BLaER1 treated with 17β-estradiol and CSF1 and Interleukin-3, amounts not matched to agents 10 nM and 100 nM (cell line): ENCODE results near the gene P2RY6.
A peak's percentile ranks its signal among the peaks of the same experiment; 100 is the strongest.

Source experiments
- H3K27ac ChIP-seq, 11 experiments: shearing (Covaris generic); formaldehyde crosslinking; 2 replicates each; pipeline ENCODE4 v1.8.1; 2022
- H3K27me3 ChIP-seq, 11 experiments: shearing (Covaris generic); formaldehyde crosslinking; 2 replicates each; pipeline ENCODE4 v1.8.1; 2022
- H3K36me3 ChIP-seq, 11 experiments: shearing (Covaris generic); formaldehyde crosslinking; 2 replicates each; pipeline ENCODE4 v1.8.1; 2022
- H3K4me1 ChIP-seq, 10 experiments: shearing (Covaris generic); formaldehyde crosslinking; 2 replicates each; pipeline ENCODE4 v1.8.1; 2022
- H3K4me2 ChIP-seq, 11 experiments: shearing (Covaris generic); formaldehyde crosslinking; 2 replicates each; pipeline ENCODE4 v1.8.1; 2022
- H3K4me3 ChIP-seq, 10 experiments: shearing (Covaris generic); formaldehyde crosslinking; 2 replicates each; pipeline ENCODE4 v1.8.1; 2022
- H3K9ac ChIP-seq, 11 experiments: shearing (Covaris generic); formaldehyde crosslinking; 2 replicates each; pipeline ENCODE4 v1.8.1; 2022
- H3K9me3 ChIP-seq, 11 experiments: shearing (Covaris generic); formaldehyde crosslinking; replicated peaks in 1 of 11; 2 replicates each; pipeline ENCODE4 v1.8.1; 2022
- H4K20me1 ChIP-seq, 11 experiments: shearing (Covaris generic); formaldehyde crosslinking; 2 replicates each; pipeline ENCODE4 v1.8.1; 2022
- Cebpa-rat ChIP-seq, 11 experiments: shearing (Covaris generic); IDR thresholded peaks; 2 replicates each; pipeline ENCODE4 v1.8.1; 2022

Gene P2RY6

DNA sequence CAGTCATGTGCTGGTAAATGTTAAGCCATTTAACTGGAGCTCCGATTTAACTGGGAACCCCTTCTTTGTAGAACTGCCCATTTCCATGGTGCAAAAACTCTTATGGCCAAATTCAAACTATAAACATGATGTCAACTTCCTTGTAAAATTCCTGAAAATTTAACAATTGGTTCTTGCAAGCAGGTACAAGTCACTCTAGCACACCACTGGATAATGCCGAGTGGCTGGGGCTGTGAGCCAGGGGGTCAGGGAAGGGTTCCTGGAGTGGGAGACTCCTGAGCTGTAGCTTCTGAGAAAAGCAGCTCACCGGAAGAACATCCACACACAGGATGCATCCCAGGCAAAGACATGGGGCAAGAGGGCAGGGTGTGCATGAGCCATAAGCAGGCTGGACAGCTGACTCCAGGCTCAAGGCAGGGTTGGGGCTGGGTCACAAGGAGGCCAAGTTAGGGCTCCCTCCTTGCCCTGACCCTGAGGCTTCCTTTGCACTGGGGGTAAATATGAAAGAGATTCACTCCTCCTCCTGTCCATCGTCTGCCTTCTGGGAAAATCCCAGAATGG, 35.9 kb upstream of the P2RY6 start:
- Histone ChIP-seq H3K9ac (no peak overlapping the region), H3K4me2 (no peak overlapping the region), H3K27ac (peak overlapping the region in 1 of 11 experiments; percentile 39; a peak in 1 of 22 replicates), H4K20me1 (no peaks in the 10 kb centered on the region), H3K36me3 (no peaks in the 10 kb centered on the region), H3K9me3 (no peaks in the 10 kb centered on the region), H3K4me1 (peaks cover 0 to 19% (median 13%) of the 10 kb centered on the region in 10 experiments; a peak in 15 of 20 replicates), H3K4me3 (no peak overlapping the region), H3K27me3 (no peaks in the 10 kb centered on the region)
- TF ChIP-seq Cebpa-rat (IDR thresholded peaks at IDR 0.05): no peak

DNA sequence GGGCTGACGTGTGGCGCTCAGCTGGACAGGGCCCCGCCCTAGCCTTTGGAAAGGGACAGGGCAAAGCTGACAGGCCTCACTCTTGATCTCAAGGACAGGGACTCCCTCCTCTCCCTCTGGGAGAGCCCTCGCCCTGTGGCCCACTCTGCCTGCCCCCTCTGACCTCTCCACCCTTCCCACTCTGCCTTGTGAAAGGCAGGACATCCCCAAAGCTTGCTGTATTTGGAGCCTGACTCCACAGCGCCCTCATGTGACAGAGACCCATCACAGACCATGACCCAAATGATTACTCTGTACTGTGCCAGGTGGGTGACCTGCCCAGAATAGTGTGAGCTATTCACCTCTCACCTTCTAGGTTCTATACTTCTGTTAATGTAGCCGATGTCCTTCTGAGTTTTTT, 35.3 kb upstream of the P2RY6 start:
- Histone ChIP-seq H3K27me3 (no peaks in the 10 kb centered on the region), H4K20me1 (no peaks in the 10 kb centered on the region), H3K9me3 (no peaks in the 10 kb centered on the region), H3K4me3 (no peak overlapping the region), H3K36me3 (no peaks in the 10 kb centered on the region), H3K4me2 (no peak overlapping the region), H3K27ac (peak overlapping the region in 1 of 11 experiments; percentile 39; a peak in 1 of 22 replicates), H3K4me1 (peaks cover 0 to 19% (median 13%) of the 10 kb centered on the region in 10 experiments; a peak in 15 of 20 replicates), H3K9ac (no peak overlapping the region)
- no peak for TF ChIP-seq Cebpa-rat (IDR thresholded peaks at IDR 0.05)

DNA sequence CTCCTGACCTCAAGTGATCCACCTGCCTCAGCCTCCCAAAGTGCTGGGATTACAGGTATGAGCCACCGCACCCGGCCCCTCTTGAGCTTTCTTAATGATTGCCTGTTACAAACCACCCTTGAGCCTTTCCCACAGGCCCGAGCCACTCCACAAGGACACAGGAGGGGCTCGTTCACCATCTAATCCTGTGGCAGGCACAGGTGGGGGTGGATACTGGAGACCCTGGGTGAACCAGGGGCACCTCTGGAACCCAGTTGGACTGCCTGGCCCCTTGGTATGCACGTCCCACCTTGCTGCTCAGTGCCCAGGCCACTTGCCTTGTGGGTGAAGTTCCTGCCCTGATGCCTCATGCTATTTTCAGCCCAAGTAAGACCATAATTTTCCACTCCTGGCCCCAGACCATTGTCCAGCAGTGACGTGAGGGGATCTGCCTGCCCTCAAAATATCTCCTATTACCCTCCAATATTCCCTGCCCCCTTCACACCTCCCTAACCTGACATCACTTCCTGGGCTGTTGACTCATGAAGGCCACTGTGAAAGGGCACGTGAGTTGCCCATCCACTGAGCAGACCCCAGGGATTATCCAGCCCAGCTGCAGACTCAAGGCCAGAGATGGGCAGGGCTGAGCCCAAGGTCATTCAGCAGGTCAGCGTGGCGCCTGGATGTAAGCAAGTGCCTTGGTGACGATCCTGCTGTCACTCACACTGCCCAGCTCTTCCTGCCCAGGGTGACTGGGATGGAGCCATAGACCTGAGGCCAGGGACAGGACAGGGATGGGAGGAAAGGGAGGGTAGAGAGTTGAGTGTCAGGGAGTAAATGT, 34.5 kb upstream of the P2RY6 start:
- no peaks in the 10 kb centered on the region for H3K27me3 ChIP-seq
- H3K4me1 ChIP-seq: peaks cover 7 to 27% (median 20%) of the 10 kb centered on the region in 10 experiments; a peak in 19 of 20 replicates
- H3K4me3 ChIP-seq: no peak overlapping the region
- H3K4me2 ChIP-seq: peak overlapping the region in 6 of 11 experiments; percentile 1 to 25 (median 14); a peak in 3 of 22 replicates
- H3K9me3 ChIP-seq: no peaks in the 10 kb centered on the region
- no peak overlapping the region for H3K27ac ChIP-seq
- H3K9ac ChIP-seq: peak overlapping the region in 2 of 11 experiments; percentile 17 to 21; a peak in 1 of 22 replicates
- TF ChIP-seq Cebpa-rat (IDR thresholded peaks at IDR 0.05): no peak
- no peaks in the 10 kb centered on the region for H4K20me1 ChIP-seq
- no peaks in the 10 kb centered on the region for H3K36me3 ChIP-seq

DNA sequence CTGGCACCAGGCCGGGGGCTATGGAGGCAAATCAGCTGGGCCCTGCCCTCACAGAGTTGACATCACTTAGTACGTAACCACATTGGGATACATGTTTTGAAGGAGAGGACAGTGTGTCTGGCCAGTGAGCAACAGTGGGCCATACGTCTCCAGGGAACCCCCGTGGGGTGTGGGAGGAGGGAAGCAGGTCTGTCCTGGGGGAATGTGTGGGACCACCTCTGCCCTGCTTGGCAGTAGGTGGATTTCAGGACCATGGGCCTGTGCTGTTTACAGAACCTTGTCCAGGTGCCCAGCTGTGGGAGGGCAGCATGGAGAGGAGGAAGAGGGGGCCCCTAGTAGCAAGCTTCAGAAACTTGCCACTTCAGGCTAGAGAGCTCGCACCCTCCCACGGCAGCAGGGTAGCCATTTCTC, 33.0 kb upstream of the P2RY6 start:
- no peaks in the 10 kb centered on the region for H3K27me3 ChIP-seq
- H3K4me2 ChIP-seq: no peak overlapping the region
- no peaks in the 10 kb centered on the region for H3K9me3 ChIP-seq
- peak overlapping the region in 1 of 11 experiments; percentile 16; a peak in 1 of 22 replicates for H3K9ac ChIP-seq
- H3K4me1 ChIP-seq: peaks cover 10 to 31% (median 23%) of the 10 kb centered on the region in 10 experiments; a peak in 19 of 20 replicates
- TF ChIP-seq Cebpa-rat (IDR thresholded peaks at IDR 0.05): no peak
- H3K36me3 ChIP-seq: no peaks in the 10 kb centered on the region
- H3K27ac ChIP-seq: no peak overlapping the region
- no peaks in the 10 kb centered on the region for H4K20me1 ChIP-seq
- H3K4me3 ChIP-seq: no peak overlapping the region

DNA sequence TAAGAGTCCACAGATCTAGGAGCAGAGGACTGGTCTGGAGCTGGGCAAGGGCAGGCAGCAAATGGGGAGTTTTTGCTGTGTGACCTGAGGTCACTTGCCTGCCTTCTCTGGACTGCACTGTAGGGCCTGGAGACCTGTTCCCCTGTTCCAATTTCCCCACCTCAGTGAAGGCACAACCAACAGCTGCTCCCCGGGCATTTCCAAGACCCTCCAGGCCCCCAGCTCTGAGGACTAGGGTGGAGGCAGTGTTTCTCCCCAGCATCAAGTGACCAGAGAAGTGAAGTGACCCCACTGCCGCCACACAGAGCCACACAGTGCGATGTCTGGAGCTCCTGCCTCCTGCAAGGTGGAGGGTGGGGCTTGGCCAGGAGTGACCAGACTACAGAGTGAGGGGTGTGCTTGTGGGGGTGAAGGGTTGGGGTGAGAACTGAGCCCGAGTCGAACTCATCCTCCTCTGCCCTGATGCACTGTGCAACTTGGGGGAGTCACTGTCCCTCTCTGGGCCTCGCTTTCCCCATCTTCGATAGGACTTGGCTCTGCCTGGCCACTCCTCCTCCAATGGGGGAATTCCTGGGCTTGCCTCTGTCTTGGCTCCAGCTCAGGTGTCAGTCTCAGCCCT, 32.5 kb upstream of the P2RY6 start:
- Histone ChIP-seq H3K4me3 (no peak overlapping the region), H3K9ac (peak overlapping the region in 1 of 11 experiments; percentile 16; a peak in 1 of 22 replicates), H3K9me3 (no peaks in the 10 kb centered on the region), H3K36me3 (no peaks in the 10 kb centered on the region), H4K20me1 (no peaks in the 10 kb centered on the region), H3K4me2 (peak overlapping the region in 3 of 11 experiments; percentile 3 to 10 (median 9); a peak in 4 of 22 replicates), H3K27ac (no peak overlapping the region), H3K27me3 (no peaks in the 10 kb centered on the region), H3K4me1 (peaks cover 10 to 31% (median 23%) of the 10 kb centered on the region in 10 experiments; a peak in 19 of 20 replicates)
- no peak for TF ChIP-seq Cebpa-rat (IDR thresholded peaks at IDR 0.05)

DNA sequence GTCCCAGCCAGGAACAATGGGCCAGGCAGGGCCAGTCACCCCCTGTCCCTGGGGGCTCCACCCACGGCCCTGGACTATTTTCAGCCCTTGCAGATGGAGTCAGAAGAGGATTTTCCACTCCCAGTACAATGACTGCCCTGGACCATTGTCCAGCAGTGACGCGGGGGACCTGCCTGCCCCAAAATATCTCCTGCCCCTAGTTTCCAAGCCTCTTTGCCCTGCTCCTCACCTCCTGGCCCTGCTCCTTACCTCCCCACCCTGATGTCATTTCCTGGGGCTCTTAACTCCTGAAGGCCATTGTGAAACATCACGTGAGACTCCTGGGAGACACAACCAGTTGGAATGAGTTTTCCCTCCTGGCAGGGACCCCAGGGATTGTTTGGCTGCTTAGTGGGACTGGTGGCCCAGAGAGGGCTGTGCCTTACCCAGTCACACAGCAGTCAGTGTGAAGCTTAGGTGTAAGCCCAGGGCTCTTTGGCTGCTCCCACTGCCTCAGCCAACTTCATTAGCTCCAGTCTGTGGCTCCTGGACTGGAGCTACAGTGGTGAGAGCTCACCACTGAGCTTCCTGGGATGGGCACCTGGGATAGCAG, 31.9 kb upstream of the P2RY6 start:
- no peak overlapping the region for H3K4me3 ChIP-seq
- H3K9ac ChIP-seq: no peak overlapping the region
- no peaks in the 10 kb centered on the region for H4K20me1 ChIP-seq
- H3K27ac ChIP-seq: 0 out of 22 replicates have a peak overlapping the region, but pooled peaks of 1 of the 11 experiments have one; percentile 13
- peaks cover 10 to 31% (median 23%) of the 10 kb centered on the region in 10 experiments; a peak in 19 of 20 replicates for H3K4me1 ChIP-seq
- no peaks in the 10 kb centered on the region for H3K36me3 ChIP-seq
- H3K9me3 ChIP-seq: no peaks in the 10 kb centered on the region
- H3K4me2 ChIP-seq: peak overlapping the region in 4 of 11 experiments; percentile 3 to 10 (median 6); a peak in 4 of 22 replicates
- H3K27me3 ChIP-seq: no peaks in the 10 kb centered on the region
- TF ChIP-seq Cebpa-rat (IDR thresholded peaks at IDR 0.05): no peak

DNA sequence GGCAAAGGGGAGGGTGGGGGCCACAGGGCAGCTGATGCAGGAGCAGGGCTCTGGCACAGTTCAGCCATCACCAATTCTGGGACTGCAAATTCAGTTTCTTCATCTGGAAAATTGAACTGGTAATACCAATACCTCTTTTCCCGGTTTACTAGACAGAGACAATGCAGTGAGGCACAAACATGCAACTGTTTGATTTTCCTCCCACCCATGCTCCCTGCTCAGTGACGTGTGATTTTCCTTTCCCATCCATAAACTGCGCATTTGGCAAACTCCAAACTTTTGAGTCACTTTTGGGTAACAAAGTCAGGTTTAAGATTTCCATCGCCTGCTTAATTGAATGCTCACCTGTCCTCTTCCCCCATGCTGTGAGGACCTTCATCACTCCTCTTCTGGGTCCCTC, 30.8 kb upstream of the P2RY6 start:
- Histone ChIP-seq H3K36me3 (no peaks in the 10 kb centered on the region), H3K9me3 (no peaks in the 10 kb centered on the region), H3K27ac (no peak overlapping the region), H4K20me1 (no peaks in the 10 kb centered on the region), H3K4me1 (peaks cover 10 to 35% (median 23%) of the 10 kb centered on the region in 10 experiments; a peak in 19 of 20 replicates), H3K4me2 (no peak overlapping the region), H3K27me3 (no peaks in the 10 kb centered on the region), H3K9ac (no peak overlapping the region), H3K4me3 (no peak overlapping the region)
- TF ChIP-seq Cebpa-rat (IDR thresholded peaks at IDR 0.05): no peak

DNA sequence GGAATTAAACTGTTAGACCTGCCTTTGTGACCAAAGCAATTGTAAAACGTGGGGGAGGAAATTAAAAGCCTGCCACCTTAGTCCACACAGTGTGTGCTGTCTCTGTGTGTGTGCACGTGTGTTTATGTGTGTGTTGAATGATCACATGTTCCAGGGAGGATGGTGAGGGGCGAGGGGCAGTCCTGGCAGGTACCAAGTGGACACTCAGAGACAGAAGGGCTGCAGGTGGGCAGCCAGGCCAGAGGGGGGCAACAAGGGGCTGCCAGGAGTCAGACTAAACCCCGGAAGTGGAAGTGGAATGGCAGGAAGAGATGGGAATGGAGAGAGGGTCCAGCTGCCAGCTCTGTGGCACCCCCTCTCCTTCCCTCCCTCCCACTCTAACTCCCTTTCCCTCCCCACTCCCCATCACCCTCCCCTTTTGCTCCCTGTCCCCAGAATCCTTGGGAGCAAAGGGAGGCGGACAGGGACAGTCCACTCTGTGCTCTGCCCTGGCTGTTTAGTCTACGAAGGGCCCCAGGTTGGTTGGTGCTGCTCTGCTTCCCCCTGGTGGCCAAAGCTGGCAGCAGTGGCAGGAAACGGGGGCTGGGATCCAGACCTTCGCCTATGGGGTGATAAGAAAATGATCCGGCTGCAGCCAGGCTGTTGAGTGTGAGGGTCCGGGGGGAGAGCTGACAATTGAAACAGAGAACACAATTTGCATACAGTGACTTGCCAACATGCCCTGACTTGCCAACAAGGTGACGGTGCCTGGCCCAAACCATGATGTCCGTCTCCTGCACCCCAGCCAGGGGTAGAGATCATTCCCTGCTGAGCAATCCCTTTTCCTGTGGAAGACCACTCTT, 29.7 kb upstream of the P2RY6 start:
- H4K20me1 ChIP-seq: no peaks in the 10 kb centered on the region
- peaks cover 10 to 44% (median 24%) of the 10 kb centered on the region in 10 experiments; a peak in 19 of 20 replicates for H3K4me1 ChIP-seq
- H3K4me3 ChIP-seq: no peak overlapping the region
- H3K9ac ChIP-seq: peak overlapping the region in 9 of 11 experiments; percentile 15 to 71 (median 42); a peak in 12 of 22 replicates
- no peaks in the 10 kb centered on the region for H3K9me3 ChIP-seq
- no peaks in the 10 kb centered on the region for H3K27me3 ChIP-seq
- H3K36me3 ChIP-seq: no peaks in the 10 kb centered on the region
- H3K27ac ChIP-seq: peak overlapping the region; percentile 24 to 80 (median 53); a peak in 19 of 22 replicates
- H3K4me2 ChIP-seq: peak overlapping the region; percentile 27 to 75 (median 56); a peak in 20 of 22 replicates
- TF ChIP-seq Cebpa-rat (IDR thresholded peaks at IDR 0.05): no peak
